Measurements from ENCODE around the gene KLHL6.
"Not testable (repeated sequence)": the region's sequence is repeated elsewhere in the genome, so short reads cannot be mapped to it uniquely, and the experiment has no call there.

KLHL6 gene

DNA sequence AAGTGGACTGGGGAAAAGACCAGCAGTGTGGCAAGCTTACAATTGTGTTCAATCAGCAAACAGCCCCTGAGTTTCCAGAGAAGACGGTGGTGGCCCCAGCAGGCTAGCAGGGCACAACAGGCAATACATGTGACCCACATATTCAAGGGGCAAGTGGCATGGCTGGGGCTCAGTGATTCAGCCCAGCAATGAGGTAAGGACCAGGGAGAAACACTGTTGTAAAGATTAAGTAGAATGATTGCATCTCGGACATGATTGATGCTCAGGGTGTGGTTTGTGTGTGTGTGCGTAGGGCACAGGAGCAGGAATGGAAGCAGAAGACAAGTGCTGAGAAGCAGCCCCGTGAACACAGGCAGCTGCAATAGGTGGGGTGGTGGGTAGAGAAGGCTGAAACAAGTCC lies 37.9 kb downstream of the KLHL6 start:
- no peaks in the 10 kb centered on the region for H3K9me3 ChIP-seq (ENCODE audit: insufficient read depth, low read depth, low read length)
- H3K27ac ChIP-seq (ENCODE audit: low read depth, low read length) = no peak overlapping the region
- no peaks in the 10 kb centered on the region for H3K36me3 ChIP-seq (ENCODE audit: insufficient read depth, low read length)
- no peak overlapping the region for H3K9ac ChIP-seq (ENCODE audit: low read depth, low read length)
- 92% methylated on average over 4 of the region's 4 CpGs for WGBS
- no peak overlapping the region for H3K4me3 ChIP-seq (ENCODE audit: low read length)
- H3K27me3 ChIP-seq (ENCODE audit: insufficient read depth, low read length) = no peaks in the 10 kb centered on the region
- H3K4me1 ChIP-seq (ENCODE audit: insufficient read depth, low read length) = peaks cover 12% of the 10 kb centered on the region

DNA sequence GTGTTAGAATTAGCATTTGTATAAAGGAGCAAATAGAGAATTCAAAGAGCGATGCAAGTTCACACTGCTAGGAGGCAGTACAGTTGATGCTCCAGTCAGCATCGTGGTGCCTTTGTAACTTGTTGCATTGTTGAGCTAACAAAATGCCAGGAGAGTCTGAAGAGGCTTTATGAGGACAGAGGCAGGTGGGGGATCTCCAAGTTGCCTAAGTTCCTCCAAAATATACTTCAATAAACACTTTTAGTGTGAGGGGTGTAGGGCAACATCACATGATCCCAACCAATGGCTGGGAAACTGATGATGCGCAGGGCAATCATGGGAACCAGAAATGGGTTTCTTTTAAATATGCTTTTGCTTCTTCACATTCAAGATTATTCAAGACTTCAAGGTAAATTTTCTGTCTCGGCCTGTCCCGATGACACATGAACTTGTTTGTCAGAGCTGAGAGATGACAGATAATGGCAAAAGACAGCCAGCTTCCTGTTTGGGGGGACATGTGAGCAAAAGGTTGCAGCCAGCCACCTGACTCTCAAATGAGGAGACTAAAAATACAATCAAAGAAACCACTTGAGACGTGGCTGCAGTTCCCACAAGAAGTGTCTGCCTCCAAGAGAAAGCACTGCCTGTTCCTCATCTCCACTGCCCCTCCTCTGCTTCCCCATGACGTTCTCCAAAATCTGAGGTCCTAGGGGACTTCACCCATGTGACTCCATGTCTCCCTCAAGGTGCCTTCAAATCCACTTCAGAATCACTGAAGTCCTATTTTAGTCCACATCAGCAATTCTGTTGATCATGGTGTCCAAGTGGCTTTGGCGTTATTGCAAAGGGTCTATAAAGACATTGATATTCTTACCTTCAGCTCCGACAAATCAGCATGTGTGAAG lies 39.3 kb downstream of the KLHL6 start:
- Histone ChIP-seq H3K27ac (ENCODE audit: low read depth, low read length) (no peak overlapping the region), H3K9me3 (ENCODE audit: insufficient read depth, low read depth, low read length) (no peaks in the 10 kb centered on the region), H3K27me3 (ENCODE audit: insufficient read depth, low read length) (no peaks in the 10 kb centered on the region), H3K9ac (ENCODE audit: low read depth, low read length) (no peak overlapping the region), H3K4me1 (ENCODE audit: insufficient read depth, low read length) (peaks cover 12% of the 10 kb centered on the region), H3K36me3 (ENCODE audit: insufficient read depth, low read length) (no peaks in the 10 kb centered on the region), H3K4me3 (ENCODE audit: low read length) (no peak overlapping the region)
- WGBS = 87% methylated on average over 7 of the region's 9 CpGs

DNA sequence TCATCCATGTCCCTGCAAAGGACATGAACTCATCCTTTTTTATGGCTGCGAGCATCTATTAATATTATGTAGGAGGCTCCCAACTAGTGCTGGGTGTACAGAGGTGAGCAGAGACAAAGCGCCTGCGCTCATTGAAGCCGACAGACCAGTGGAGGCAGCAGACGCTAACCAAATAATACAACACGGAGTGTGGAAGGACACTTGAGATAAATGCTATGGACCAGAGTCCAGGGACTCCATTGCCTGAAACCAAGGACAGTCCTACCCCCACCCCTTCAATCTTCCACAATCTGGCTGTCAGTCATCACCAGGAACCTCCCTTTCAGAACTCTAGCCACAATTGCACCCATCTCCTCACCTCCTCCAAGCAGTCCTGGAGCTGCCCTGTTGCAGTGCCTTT lies 41.5 kb downstream of the KLHL6 start:
- no peaks in the 10 kb centered on the region for H3K27me3 ChIP-seq (ENCODE audit: insufficient read depth, low read length)
- 97% methylated on average over 6 of the region's 6 CpGs for WGBS
- H3K4me1 ChIP-seq (ENCODE audit: insufficient read depth, low read length) = peaks cover 11% of the 10 kb centered on the region
- no peaks in the 10 kb centered on the region for H3K36me3 ChIP-seq (ENCODE audit: insufficient read depth, low read length)
- H3K4me3 ChIP-seq (ENCODE audit: low read length) = no peak overlapping the region
- H3K9me3 ChIP-seq (ENCODE audit: insufficient read depth, low read depth, low read length) = no peaks in the 10 kb centered on the region
- no peak overlapping the region for H3K27ac ChIP-seq (ENCODE audit: low read depth, low read length)
- no peak overlapping the region for H3K9ac ChIP-seq (ENCODE audit: low read depth, low read length)

DNA sequence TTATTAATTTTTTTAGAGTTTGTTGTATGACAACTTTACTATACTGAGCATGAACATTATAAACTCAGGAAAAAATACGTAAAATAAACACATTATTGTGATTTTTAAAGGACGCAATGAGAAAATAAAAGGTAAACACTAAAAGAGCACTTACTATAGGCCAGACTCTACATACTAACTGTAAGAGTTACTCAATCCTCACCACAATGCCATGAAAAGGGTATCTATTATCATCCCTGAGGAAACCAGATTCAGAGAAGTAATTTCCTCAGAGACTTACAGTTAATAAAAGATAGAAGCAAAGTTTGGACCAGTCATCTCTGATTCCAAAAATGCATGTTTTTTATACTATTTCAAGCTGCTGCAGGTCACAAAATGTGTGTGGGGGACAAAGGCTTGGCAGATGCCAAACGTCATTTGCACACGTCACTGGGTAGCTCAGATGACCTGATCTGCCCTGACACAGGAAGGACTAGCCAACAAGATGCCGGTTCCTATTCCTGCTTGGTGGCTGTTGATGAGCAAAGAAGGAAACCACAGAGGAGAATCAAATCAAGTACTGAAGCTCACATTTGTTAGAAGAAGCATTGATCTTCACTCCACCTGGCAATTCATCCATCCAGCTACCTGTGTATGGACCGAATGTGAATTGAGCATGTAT lies 42.3 kb downstream of the KLHL6 start:
- H3K27me3 ChIP-seq (ENCODE audit: insufficient read depth, low read length) = no peaks in the 10 kb centered on the region
- 94% methylated on average over 5 of the region's 6 CpGs for WGBS
- no peak overlapping the region for H3K9ac ChIP-seq (ENCODE audit: low read depth, low read length)
- H3K9me3 ChIP-seq (ENCODE audit: insufficient read depth, low read depth, low read length) = no peaks in the 10 kb centered on the region
- no peak overlapping the region for H3K27ac ChIP-seq (ENCODE audit: low read depth, low read length)
- peaks cover 3% of the 10 kb centered on the region for H3K4me1 ChIP-seq (ENCODE audit: insufficient read depth, low read length)
- no peak overlapping the region for H3K4me3 ChIP-seq (ENCODE audit: low read length)
- H3K36me3 ChIP-seq (ENCODE audit: insufficient read depth, low read length) = no peaks in the 10 kb centered on the region

DNA sequence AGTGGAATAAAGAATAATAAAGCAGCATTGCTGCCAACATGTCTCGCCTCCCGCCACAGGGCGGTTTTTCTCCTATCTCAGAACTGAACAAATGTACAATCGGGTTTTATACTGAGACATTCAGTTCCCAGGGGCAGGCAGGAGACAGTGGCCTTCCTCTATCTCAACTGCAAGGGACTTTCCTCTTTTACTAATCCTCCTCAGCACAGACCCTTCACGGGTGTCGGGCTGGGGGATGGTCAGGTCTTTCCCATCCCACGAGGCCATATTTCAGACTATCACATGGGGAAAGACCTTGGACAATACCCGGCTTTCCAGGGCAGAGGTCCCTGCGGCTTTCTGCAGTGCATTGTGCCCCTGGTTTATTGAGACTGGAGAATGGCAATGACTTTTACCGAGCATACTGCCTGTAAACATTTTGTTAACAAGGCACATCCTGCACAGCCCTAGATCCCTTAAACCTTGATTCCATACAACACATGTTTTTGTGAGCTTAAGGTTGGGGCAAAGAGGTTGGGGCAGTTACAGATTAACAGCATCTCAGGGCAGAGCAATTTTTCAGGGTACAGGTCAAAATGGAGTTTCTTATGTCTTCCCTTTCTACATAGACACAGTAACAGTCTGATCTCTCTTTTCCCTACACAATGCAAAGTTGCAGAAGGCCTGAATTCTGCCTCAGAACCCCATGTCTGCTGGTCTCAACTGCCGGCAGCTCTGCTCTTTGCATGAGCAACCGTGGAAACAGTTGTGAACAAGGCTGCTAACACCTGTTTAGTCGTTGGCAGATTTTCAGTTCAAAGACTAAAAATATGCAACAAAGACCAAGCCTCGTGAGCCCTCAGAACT lies 44.0 kb downstream of the KLHL6 start:
- WGBS = 89% methylated on average over 13 of the region's 14 CpGs
- H3K36me3 ChIP-seq (ENCODE audit: insufficient read depth, low read length); H3K27me3 ChIP-seq (ENCODE audit: insufficient read depth, low read length); H3K9me3 ChIP-seq (ENCODE audit: insufficient read depth, low read depth, low read length); H3K9ac ChIP-seq (ENCODE audit: low read depth, low read length); H3K4me1 ChIP-seq (ENCODE audit: insufficient read depth, low read length); H3K27ac ChIP-seq (ENCODE audit: low read depth, low read length); H3K4me3 ChIP-seq (ENCODE audit: low read length): not testable (repeated sequence)

DNA sequence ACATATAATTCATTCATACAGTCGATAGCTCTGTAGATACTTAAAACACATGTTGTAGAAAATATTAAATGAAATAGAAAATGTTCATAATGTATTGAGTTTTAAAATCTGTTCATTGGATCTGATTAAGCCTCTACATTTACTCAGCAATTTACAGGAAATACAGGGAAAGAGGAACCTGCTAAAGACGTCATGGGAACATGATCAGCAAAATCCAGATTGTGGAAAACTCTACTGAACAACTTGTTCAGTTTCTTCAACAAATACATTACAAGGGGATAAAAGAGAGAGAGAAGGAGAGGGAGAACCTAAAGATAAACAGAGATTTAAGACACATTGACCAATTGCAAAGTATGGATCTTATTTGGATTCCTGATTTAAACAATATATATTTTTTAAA lies 46.7 kb downstream of the KLHL6 start:
- Histone ChIP-seq H3K9ac (ENCODE audit: low read depth, low read length) (no peak overlapping the region), H3K4me3 (ENCODE audit: low read length) (no peak overlapping the region), H3K27me3 (ENCODE audit: insufficient read depth, low read length) (no peaks in the 10 kb centered on the region), H3K9me3 (ENCODE audit: insufficient read depth, low read depth, low read length) (peaks cover 3% of the 10 kb centered on the region; the same call in 1 of the 2 replicates), H3K27ac (ENCODE audit: low read depth, low read length) (no peak overlapping the region), H3K4me1 (ENCODE audit: insufficient read depth, low read length) (no peaks in the 10 kb centered on the region), H3K36me3 (ENCODE audit: insufficient read depth, low read length) (no peaks in the 10 kb centered on the region)
- WGBS = 100% methylated on average over 1 of the region's 2 CpGs

DNA sequence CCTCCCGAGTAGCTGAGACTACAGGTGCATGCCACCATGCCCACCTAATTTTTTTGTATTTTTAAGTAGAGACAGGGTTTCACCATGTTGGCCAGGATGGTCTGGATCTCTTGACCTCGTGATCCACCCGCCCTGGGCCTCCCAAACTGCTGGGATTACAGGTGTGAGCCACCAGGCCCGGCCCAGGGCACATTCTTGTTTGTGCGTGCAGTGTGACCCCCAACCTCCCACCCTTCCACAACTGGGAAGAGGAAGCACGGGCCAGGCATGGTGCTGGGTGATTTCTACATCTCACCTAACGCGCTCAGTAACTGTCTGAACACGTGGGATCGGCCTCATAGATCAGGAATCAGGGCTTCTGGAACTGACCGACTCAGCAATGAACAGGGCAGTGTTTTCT lies 48.0 kb downstream of the KLHL6 start:
- H3K27me3 ChIP-seq (ENCODE audit: insufficient read depth, low read length) = no peaks in the 10 kb centered on the region
- 93% methylated on average over 11 of the region's 11 CpGs for WGBS
- no peaks in the 10 kb centered on the region for H3K36me3 ChIP-seq (ENCODE audit: insufficient read depth, low read length)
- H3K9ac ChIP-seq (ENCODE audit: low read depth, low read length) = no peak overlapping the region
- H3K9me3 ChIP-seq (ENCODE audit: insufficient read depth, low read depth, low read length) = peaks cover 3% of the 10 kb centered on the region; the same call in 1 of the 2 replicates
- no peak overlapping the region for H3K27ac ChIP-seq (ENCODE audit: low read depth, low read length)
- no peak overlapping the region for H3K4me3 ChIP-seq (ENCODE audit: low read length)
- H3K4me1 ChIP-seq (ENCODE audit: insufficient read depth, low read length) = no peaks in the 10 kb centered on the region

DNA sequence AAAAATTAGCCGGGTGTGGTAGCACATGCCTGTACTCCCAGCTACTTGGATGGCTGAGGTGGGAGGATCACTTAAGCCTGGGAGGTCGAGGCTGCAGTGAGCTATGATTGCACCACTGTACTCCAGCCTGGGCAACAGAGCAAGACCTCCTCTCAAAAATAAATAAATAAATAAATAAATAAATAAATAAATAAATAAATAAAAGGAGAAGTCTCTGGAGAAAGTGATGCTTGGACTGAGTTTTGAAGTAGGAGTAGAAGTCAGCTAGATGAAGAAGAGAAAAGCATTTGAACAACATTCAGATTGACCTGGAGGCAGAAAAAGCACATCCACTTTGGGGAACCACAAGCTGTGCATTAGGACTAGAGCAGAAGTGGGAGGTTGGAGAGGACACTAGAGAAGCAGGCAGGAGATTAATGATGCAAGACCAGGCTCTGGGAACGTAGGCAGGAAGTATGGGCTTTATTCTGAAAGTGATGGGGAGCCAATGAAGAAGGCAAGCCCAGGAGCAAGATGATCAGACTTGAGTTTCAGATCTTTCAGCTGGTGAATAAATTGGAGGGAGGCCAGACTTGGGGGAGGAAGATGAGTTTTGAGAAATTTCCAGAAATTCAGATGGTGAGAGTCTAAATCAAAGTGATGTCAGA lies 48.7 kb downstream of the KLHL6 start:
- Histone ChIP-seq H3K4me1 (ENCODE audit: insufficient read depth, low read length) (no peaks in the 10 kb centered on the region), H3K27me3 (ENCODE audit: insufficient read depth, low read length) (no peaks in the 10 kb centered on the region), H3K9ac (ENCODE audit: low read depth, low read length) (no peak overlapping the region), H3K9me3 (ENCODE audit: insufficient read depth, low read depth, low read length) (peaks cover 3% of the 10 kb centered on the region; the same call in 1 of the 2 replicates), H3K36me3 (ENCODE audit: insufficient read depth, low read length) (no peaks in the 10 kb centered on the region), H3K27ac (ENCODE audit: low read depth, low read length) (no peak overlapping the region), H3K4me3 (ENCODE audit: low read length) (no peak overlapping the region)
- WGBS = 89% methylated on average over 3 of the region's 3 CpGs

DNA sequence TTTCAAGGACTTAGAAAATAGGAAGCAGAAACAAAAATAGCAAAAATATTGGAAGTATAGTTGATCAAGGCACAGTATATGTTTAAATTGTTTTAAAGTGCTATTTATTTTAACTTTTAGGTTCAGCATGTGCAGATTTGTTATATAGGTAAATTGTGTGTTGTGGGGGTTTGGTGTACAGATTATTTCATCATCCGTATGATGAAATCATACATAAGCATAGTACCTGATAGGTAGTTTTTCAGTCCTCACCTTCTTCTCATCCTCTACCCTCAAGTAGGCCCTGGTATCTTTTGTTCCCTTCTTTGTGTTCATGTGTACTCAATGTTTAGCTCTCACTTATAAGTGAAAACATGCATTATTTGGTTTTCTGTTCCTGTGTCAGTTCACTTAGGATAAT lies 50.9 kb downstream of the KLHL6 start:
- no CpG with 5 or more reads among the region's 1 CpG for WGBS
- H3K9me3 ChIP-seq (ENCODE audit: insufficient read depth, low read depth, low read length) = peaks cover 3% of the 10 kb centered on the region; the same call in 1 of the 2 replicates
- no peak overlapping the region for H3K4me3 ChIP-seq (ENCODE audit: low read length)
- no peaks in the 10 kb centered on the region for H3K4me1 ChIP-seq (ENCODE audit: insufficient read depth, low read length)
- no peaks in the 10 kb centered on the region for H3K27me3 ChIP-seq (ENCODE audit: insufficient read depth, low read length)
- H3K9ac ChIP-seq (ENCODE audit: low read depth, low read length) = no peak overlapping the region
- no peak overlapping the region for H3K27ac ChIP-seq (ENCODE audit: low read depth, low read length)
- H3K36me3 ChIP-seq (ENCODE audit: insufficient read depth, low read length) = no peaks in the 10 kb centered on the region

DNA sequence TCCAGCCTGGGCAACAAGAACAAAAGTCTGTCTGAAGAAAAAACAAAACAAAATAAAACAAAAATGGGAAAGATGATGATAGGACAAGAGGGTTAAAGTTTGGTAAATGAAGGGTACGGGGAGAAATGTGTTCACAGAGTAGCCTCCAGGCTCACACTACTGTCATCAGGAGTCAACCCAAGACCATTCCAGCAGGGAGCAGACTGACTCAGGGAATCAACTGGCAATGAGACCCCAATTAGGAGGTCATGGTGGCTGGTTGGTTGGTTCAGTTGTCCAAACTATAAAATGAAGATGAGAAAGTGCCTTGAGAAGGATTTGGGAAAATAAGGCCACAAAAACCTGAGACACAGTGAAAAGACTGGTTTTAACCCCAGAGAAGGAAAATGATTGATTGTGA lies 51.8 kb downstream of the KLHL6 start:
- no peak overlapping the region for H3K4me3 ChIP-seq (ENCODE audit: low read length)
- peaks cover 3% of the 10 kb centered on the region; the same call in 1 of the 2 replicates for H3K9me3 ChIP-seq (ENCODE audit: insufficient read depth, low read depth, low read length)
- no peak overlapping the region for H3K27ac ChIP-seq (ENCODE audit: low read depth, low read length)
- no peaks in the 10 kb centered on the region for H3K27me3 ChIP-seq (ENCODE audit: insufficient read depth, low read length)
- H3K4me1 ChIP-seq (ENCODE audit: insufficient read depth, low read length) = no peaks in the 10 kb centered on the region
- H3K9ac ChIP-seq (ENCODE audit: low read depth, low read length) = no peak overlapping the region
- 79% methylated on average over 1 of the region's 1 CpG for WGBS
- H3K36me3 ChIP-seq (ENCODE audit: insufficient read depth, low read length) = no peaks in the 10 kb centered on the region

Data from HUES64 (cell line).